HepG2 (cell line): Measurements from ENCODE around the gene POMT2. TPM values are rescaled to one million over a fixed set of nuclear protein-coding genes. Genes with fewer than 3 reads are reported as not detected.

Experiments used
- ATAC-seq: fragments of 200-7000 bp; cut with Tn5 transposase; 3 replicates; pipeline ENCODE4 v1.9.1; 2020; ENCODE audit warnings: mild to moderate bottlenecking, moderate library complexity
- BruUV-seq: library from RNA; stranded (reverse); fragments of 400-500 nt; replicated peaks from 2 replicates; lab custom pipeline; 2021; lab: Mats Ljungman, UMichigan
- CTCF ChIA-PET: fragments of 300-600 bp; formaldehyde crosslinking; extraction: SDS; loops from one replicate; lab custom pipeline; 2021; ENCODE audit warnings: low total read pairs, inconsistent platforms, low intra/inter-chr PET ratio; lab: Yijun Ruan, JAX
- POLR2A ChIA-PET: fragments of 350-600 bp; sonication (Branson Sonifier 250); formaldehyde crosslinking; loops from one replicate; lab custom pipeline; 2020; ENCODE audit warnings: antibody characterized with exemption, inconsistent platforms; lab: Yijun Ruan, JAX
- DNase-seq: peaks from one replicate; pipeline ENCODE4 v3.0.0-alpha.2; 2015; ENCODE audit warnings: low spot score
- FAIRE-seq: peaks from 3 replicates; lab custom pipeline; 2011; peaks lifted over from hg19 to GRCh38; lab: Jason Lieb, UNC
- H2AFZ ChIP-seq: one replicate; pipeline ENCODE4 v1.6.1; 2011; ENCODE audit warnings: low read length, inconsistent platforms
- H3K27ac ChIP-seq: fragments of 300-600 bp; 3 replicates; pipeline ENCODE4 v1.8.0; 2011; ENCODE audit warnings: mixed run types, mild to moderate bottlenecking, mixed read lengths, low read length, inconsistent platforms; ENCODE audit not compliant: insufficient read depth; ENCODE audit errors: extremely low read length
- H3K27me3 ChIP-seq, 2 experiments: fragments of 200-600 bp in 1 of 2; 2 replicates in 1 of 2; 3 replicates in 1 of 2; pipeline versions ENCODE4 v1.6.0 to v1.8.0; 2011; ENCODE audit warnings: low read length in 2 of 2, mild to moderate bottlenecking in 2 of 2, moderate library complexity in 2 of 2, inconsistent platforms in 1 of 2; ENCODE audit not compliant: insufficient read depth in 2 of 2, control insufficient read depth in 1 of 2
- H3K36me3 ChIP-seq, 2 experiments: fragments of 200-600 bp in 1 of 2; replicated peaks in 1 of 2; 2 replicates in 1 of 2; 3 replicates in 1 of 2; pipeline versions ENCODE4 v1.5.1 to v1.8.0; 2011; ENCODE audit warnings: low read length in 2 of 2, inconsistent platforms in 1 of 2; ENCODE audit not compliant: insufficient read depth in 2 of 2, control insufficient read depth in 1 of 2
- H3K4me1 ChIP-seq: 2 replicates; pipeline ENCODE4 v1.5.1; 2012; ENCODE audit warnings: low read length, inconsistent platforms; ENCODE audit not compliant: insufficient read depth
- H3K4me2 ChIP-seq: 2 replicates; pipeline ENCODE4 v1.6.0; 2011; ENCODE audit warnings: low read depth, low read length, inconsistent platforms
- H3K4me3 ChIP-seq, 3 experiments: fragments of 200-600 bp in 1 of 3; sonication (generic), shearing (Covaris generic) in 1 of 3; replicated peaks in 1 of 3; 2 replicates each; pipeline ENCODE4 v1.5.1; 2011 to 2016; ENCODE audit warnings: low read length in 3 of 3, inconsistent platforms in 2 of 3, low read depth in 2 of 3, mild to moderate bottlenecking in 2 of 3, control low read depth in 1 of 3, mixed read lengths in 1 of 3; ENCODE audit not compliant: insufficient read depth in 1 of 3
- H3K79me2 ChIP-seq: one replicate; pipeline ENCODE4 v1.6.1; 2011; ENCODE audit warnings: low read length, inconsistent platforms; ENCODE audit not compliant: insufficient read depth
- H3K9ac ChIP-seq: 2 replicates; pipeline ENCODE4 v1.6.0; 2011; ENCODE audit warnings: mild to moderate bottlenecking, low read depth, low read length, inconsistent platforms; ENCODE audit not compliant: insufficient read depth
- H3K9me3 ChIP-seq: 2 replicates; pipeline ENCODE4 v1.5.1; 2012; ENCODE audit warnings: mild to moderate bottlenecking, low read length
- H4K20me1 ChIP-seq: 2 replicates; pipeline ENCODE4 v1.6.0; 2011; ENCODE audit warnings: inconsistent platforms, mild to moderate bottlenecking, low read length, moderate library complexity; ENCODE audit not compliant: insufficient read depth
- ELF1 ChIP-seq: sonication (generic); formaldehyde crosslinking; IDR thresholded peaks from 2 replicates; pipeline ENCODE4 v1.4.0; 2020; ENCODE audit warnings: missing genetic modification reagents
- MYNN ChIP-seq: sonication (generic); formaldehyde crosslinking; IDR thresholded peaks from 2 replicates; pipeline ENCODE4 v1.4.0; 2020; ENCODE audit warnings: mild to moderate bottlenecking, low read depth, missing genetic modification reagents
- TEAD3 ChIP-seq: optimal IDR thresholded peaks from 2 replicates; pipeline ENCODE3; 2016; ENCODE audit warnings: borderline replicate concordance
- ZFP90 ChIP-seq: sonication (generic); formaldehyde crosslinking; IDR thresholded peaks from 2 replicates; pipeline ENCODE4 v1.8.0; 2022; ENCODE audit warnings: missing genetic modification reagents, mild to moderate bottlenecking, inconsistent platforms, borderline replicate concordance
- ZMAT3 ChIP-seq: sonication (generic); formaldehyde crosslinking; conservative IDR thresholded peaks from 2 replicates; pipeline ENCODE4 v1.7.0; 2021; ENCODE audit warnings: missing genetic modification reagents
- ZNF17 ChIP-seq: sonication (generic); formaldehyde crosslinking; IDR thresholded peaks from 2 replicates; pipeline ENCODE4 v1.5.0; 2020; ENCODE audit warnings: mild to moderate bottlenecking, missing genetic modification reagents
- ZNF317 ChIP-seq: sonication (generic); formaldehyde crosslinking; IDR thresholded peaks from 2 replicates; pipeline ENCODE4 v1.5.0; 2020; ENCODE audit warnings: mild to moderate bottlenecking, missing genetic modification reagents
- ZNF44 ChIP-seq: sonication (generic); formaldehyde crosslinking; IDR thresholded peaks from 2 replicates; pipeline ENCODE4 v1.5.1; 2020; ENCODE audit warnings: mild to moderate bottlenecking, missing genetic modification reagents
- ZNF562 ChIP-seq: sonication (generic); formaldehyde crosslinking; IDR thresholded peaks from 2 replicates; pipeline ENCODE4 v1.8.0; 2022; ENCODE audit warnings: missing genetic modification reagents, borderline replicate concordance
- ZNF761 ChIP-seq: sonication (generic); formaldehyde crosslinking; conservative IDR thresholded peaks from 2 replicates; pipeline ENCODE4 v1.4.0; 2020; ENCODE audit warnings: mild to moderate bottlenecking, missing genetic modification reagents
- WGBS: methylation state at CpG from one replicate; pipeline ENCODE4 v1.1.6; 2017; ENCODE audit warnings: low lambda C conversion rate; 5-methylcytosine and 5-hydroxymethylcytosine counted together
- in situ Hi-C: cut with HindIII; loops from 2 replicates; pipeline ENCODE4 v1.10.0; 2017; ENCODE audit warnings: low pct_unique_long_range_greater_than_20kb; ENCODE audit not compliant: extremely low pct_ligation_motif_present
- intact Hi-C: fragments of 100-400 bp; cut with micrococcal nuclease; formaldehyde crosslinking; loops from one replicate; pipeline ENCODE4 v1.10.0; 2022; ENCODE audit not compliant: unreplicated experiment
- polyA plus RNA-seq, 8 experiments: library from polyadenylated mRNA; depleted of rRNA in 3 of 8; stranded (reverse) in 7 of 8; unstranded in 1 of 8; fragments of >200 nt; fragmentation: Illumina TruSeq in 4 of 8; extraction: Trizol in 4 of 8; gene quantifications; 2 replicates each; pipeline versions ENCODE4 v1.2.1 to v1.2.3, GENCODE V29; 2011 to 2016; ENCODE audit warnings: low read depth in 4 of 8, missing spikeins in 1 of 8, mixed read lengths in 1 of 8; ENCODE audit not compliant: insufficient read depth in 1 of 8
- total RNA-seq, 5 experiments: library from RNA; depleted of rRNA; stranded (reverse); fragments of >200 nt; fragmentation: Illumina TruSeq; extraction: Trizol; gene quantifications; 2 replicates each; pipeline ENCODE4 v1.2.3, GENCODE V29; 2016; ENCODE audit warnings: low read depth in 1 of 5
- TF ChIP-seq, protein P1 (sequence below): sonication (generic); formaldehyde crosslinking; IDR thresholded peaks from 2 replicates; pipeline ENCODE4 v1.4.0; 2020; ENCODE audit warnings: missing genetic modification reagents
- TF ChIP-seq, protein P2 (sequence below): sonication (generic); formaldehyde crosslinking; IDR thresholded peaks from 2 replicates; pipeline ENCODE4 v1.5.1; 2020; ENCODE audit warnings: mild to moderate bottlenecking, moderate library complexity, missing genetic modification reagents
- TF ChIP-seq, protein P3 (sequence below): sonication (generic); formaldehyde crosslinking; IDR thresholded peaks from 2 replicates; pipeline ENCODE4 v1.8.0; 2022; ENCODE audit warnings: mild to moderate bottlenecking, missing genetic modification reagents, borderline replicate concordance

Gene POMT2
- total and polyA plus RNA-seq, 2 of the 13 experiments (the other 11 are each of a cell fraction or from before 2014, with no cell fraction given), result 15.3 to 15.9 TPM

DNA sequence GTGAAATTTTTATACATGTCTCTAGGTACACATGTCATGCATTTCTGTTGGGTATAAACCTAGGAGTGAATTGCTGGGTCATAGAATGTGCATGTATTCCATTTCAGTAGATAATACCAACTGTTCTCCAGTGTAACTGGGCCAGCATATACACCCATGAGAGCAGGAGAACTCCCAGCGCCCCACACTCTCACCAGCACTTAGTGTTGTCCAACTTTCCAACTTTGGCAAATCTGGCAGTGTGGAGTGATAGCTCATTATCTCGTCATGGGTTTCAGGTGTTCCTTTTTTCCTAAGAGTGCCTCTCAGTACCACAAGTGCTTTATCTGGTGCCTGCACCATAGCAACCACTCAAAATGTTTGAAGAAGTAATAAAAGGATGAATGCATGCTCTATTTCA, 89.8 kb downstream of the POMT2 start:
- Histone ChIP-seq H3K9me3 (no peaks in the 10 kb centered on the region), H2AFZ (no peak overlapping the region), H3K9ac (no peak overlapping the region), H3K4me2 (no peak overlapping the region), H3K27ac (no peak overlapping the region), H3K79me2 (no peaks in the 10 kb centered on the region), H3K4me1 (no peaks in the 10 kb centered on the region), H4K20me1 (no peaks in the 10 kb centered on the region), H3K4me3 (no peak overlapping the region), H3K36me3 (no peaks in the 10 kb centered on the region), H3K27me3 (no peaks in the 10 kb centered on the region)
- FAIRE-seq, result no peak
- in situ Hi-C loops (no loop called here), intact Hi-C loops (no loop called here)
- DNase-seq, result no peak
- 13% methylated on average over 2 of the region's 2 CpGs for WGBS
- no peak for ATAC-seq
- ChIA-PET POLR2A (no interaction called here), CTCF (no interaction called here)
- no TSS peak for BruUV-seq
- TF ChIP-seq ZNF17 (CRISPR knock-in tag), result no peak
- TF ChIP-seq ZMAT3, result no peak
- TF ChIP-seq MYNN, result no peak
- TF ChIP-seq ZNF761 (CRISPR knock-in tag), result no peak

DNA sequence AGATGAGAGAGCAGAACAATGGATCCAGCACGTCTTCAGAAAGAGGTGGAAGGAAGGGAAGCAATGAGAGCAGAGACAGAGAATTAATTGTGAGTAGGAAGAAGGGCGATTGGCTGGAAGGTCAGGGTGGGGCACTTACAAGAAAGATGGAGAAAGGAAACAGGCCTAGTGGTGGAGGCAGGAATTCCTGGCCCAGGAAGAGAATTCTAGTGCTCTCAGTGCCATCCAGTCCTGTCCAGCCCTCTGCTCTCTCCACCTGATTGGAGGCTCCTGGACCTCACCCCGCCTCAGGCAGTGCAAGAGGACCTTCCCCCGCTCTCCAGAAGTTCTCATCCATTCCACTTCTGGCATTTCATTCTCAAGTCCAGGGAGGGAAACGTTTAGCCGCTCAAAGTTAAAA, 92.6 kb downstream of the POMT2 start:
- Histone ChIP-seq H3K36me3 (no peaks in the 10 kb centered on the region), H3K27me3 (no peaks in the 10 kb centered on the region), H3K9ac (no peak overlapping the region), H3K4me3 (no peak overlapping the region), H3K4me2 (no peak overlapping the region), H3K4me1 (no peaks in the 10 kb centered on the region), H4K20me1 (no peaks in the 10 kb centered on the region), H3K79me2 (no peaks in the 10 kb centered on the region), H3K27ac (no peak overlapping the region), H2AFZ (no peak overlapping the region), H3K9me3 (no peaks in the 10 kb centered on the region)
- CTCF ChIA-PET, result no interaction called here
- peak; percentile 45; the same call in 2 of the 3 replicates for ATAC-seq
- DNase-seq, result no peak
- intact Hi-C loops (no loop called here), in situ Hi-C loops (no loop called here)
- no TSS peak for BruUV-seq
- POLR2A ChIA-PET, result no interaction called here
- 27% methylated on average over 6 of the region's 6 CpGs for WGBS
- FAIRE-seq, result no peak
- TF ChIP-seq, protein P1, sequence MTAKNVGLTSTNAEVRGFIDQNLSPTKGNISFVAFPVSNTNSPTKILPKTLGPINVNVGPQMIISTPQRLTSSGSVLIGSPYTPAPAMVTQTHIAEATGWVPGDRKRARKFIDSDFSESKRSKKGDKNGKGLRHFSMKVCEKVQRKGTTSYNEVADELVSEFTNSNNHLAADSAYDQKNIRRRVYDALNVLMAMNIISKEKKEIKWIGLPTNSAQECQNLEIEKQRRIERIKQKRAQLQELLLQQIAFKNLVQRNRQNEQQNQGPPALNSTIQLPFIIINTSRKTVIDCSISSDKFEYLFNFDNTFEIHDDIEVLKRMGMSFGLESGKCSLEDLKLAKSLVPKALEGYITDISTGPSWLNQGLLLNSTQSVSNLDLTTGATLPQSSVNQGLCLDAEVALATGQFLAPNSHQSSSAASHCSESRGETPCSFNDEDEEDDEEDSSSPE, result no peak
- TF ChIP-seq ZNF562 (CRISPR knock-in tag), result no peak
- TF ChIP-seq, protein P2, sequence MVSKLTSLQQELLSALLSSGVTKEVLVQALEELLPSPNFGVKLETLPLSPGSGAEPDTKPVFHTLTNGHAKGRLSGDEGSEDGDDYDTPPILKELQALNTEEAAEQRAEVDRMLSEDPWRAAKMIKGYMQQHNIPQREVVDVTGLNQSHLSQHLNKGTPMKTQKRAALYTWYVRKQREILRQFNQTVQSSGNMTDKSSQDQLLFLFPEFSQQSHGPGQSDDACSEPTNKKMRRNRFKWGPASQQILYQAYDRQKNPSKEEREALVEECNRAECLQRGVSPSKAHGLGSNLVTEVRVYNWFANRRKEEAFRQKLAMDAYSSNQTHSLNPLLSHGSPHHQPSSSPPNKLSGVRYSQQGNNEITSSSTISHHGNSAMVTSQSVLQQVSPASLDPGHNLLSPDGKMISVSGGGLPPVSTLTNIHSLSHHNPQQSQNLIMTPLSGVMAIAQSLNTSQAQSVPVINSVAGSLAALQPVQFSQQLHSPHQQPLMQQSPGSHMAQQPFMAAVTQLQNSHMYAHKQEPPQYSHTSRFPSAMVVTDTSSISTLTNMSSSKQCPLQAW (CRISPR knock-in tag), result no peak
- no peak for TF ChIP-seq ZFP90
- no peak for TF ChIP-seq ZNF44
- TF ChIP-seq ZNF317 (CRISPR knock-in tag), result no peak
- no peak for TF ChIP-seq ELF1 (CRISPR knock-in tag)
- TF ChIP-seq TEAD3 (CRISPR knock-in tag), result no peak
- TF ChIP-seq, protein P3, sequence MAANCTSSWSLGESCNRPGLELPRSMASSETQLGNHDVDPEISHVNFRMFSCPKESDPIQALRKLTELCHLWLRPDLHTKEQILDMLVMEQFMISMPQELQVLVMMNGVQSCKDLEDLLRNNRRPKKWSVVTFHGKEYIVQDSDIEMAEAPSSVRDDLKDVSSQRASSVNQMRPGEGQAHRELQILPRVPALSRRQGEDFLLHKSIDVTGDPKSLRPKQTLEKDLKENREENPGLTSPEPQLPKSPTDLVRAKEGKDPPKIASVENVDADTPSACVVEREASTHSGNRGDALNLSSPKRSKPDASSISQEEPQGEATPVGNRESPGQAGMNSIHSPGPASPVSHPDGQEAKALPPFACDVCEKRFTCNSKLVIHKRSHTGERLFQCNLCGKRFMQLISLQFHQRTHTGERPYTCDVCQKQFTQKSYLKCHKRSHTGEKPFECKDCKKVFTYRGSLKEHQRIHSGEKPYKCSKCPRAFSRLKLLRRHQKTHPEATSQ, result no peak
